ENCODE results near the gene SPINK1. TPM values are rescaled to one million over a fixed set of nuclear protein-coding genes. Genes with fewer than 3 reads are reported as not detected.

Gene SPINK1
- total RNA-seq, 1 donor from 2014 or later = not detected

- no peak for FAIRE-seq
- Histone ChIP-seq H2AFZ (ENCODE audit: low read depth, low read length) (no peak overlapping the region), H3K27ac (ENCODE audit: low read depth, low read length) (no peak overlapping the region), H3K4me2 (ENCODE audit: low read length) (no peak overlapping the region), H4K20me1 (ENCODE audit: insufficient read depth, low read length) (no peaks in the 10 kb centered on the region), H3K27me3 (ENCODE audit: insufficient read depth, low read length) (no peaks in the 10 kb centered on the region), H3K4me3 (ENCODE audit: insufficient read depth, low read depth, low read length) (no peak overlapping the region), H3K4me1 (ENCODE audit: insufficient read depth, low read length) (peaks cover 3% of the 10 kb centered on the region), H3K9ac (ENCODE audit: low read length) (no peak overlapping the region), H3K36me3 (ENCODE audit: insufficient read depth, low read length) (no peaks in the 10 kb centered on the region), H3K79me2 (ENCODE audit: insufficient read depth, low read length) (peaks cover 10% of the 10 kb centered on the region), H3K9me3 (ENCODE audit: insufficient read depth, low read depth, low read length) (no peaks in the 10 kb centered on the region)
- Mint-ChIP-seq H3K36me3 (ENCODE audit: low read depth, unreplicated experiment) (no peaks in the 10 kb centered on the region), H3K4me3 (ENCODE audit: unreplicated experiment) (peak overlapping the region; percentile 94), H3K27me3 (ENCODE audit: low read depth, unreplicated experiment) (no peaks in the 10 kb centered on the region), H3K9me3 (ENCODE audit: unreplicated experiment) (peaks cover 3% of the 10 kb centered on the region), H3K27ac (ENCODE audit: unreplicated experiment) (no peak overlapping the region), H3K4me1 (ENCODE audit: low read depth, unreplicated experiment) (peaks cover 8% of the 10 kb centered on the region)
- no peak for DNase-seq (ENCODE audit: low read depth)
- TF ChIP-seq EZH2 (IDR thresholded peaks at IDR 0.05; ENCODE audit: insufficient read depth, low read length) (no peak), CTCF (IDR thresholded peaks at IDR 0.05; ENCODE audit: insufficient read depth, low read depth, low read length) (no peak)
Measured at GRCh38 chr5:147779694-147780093, 51.8 kb downstream of the SPINK1 start.

GRCh38 chr5:147776989-147777388 is 54.5 kb downstream of the SPINK1 start:
- Mint-ChIP-seq H3K36me3 (ENCODE audit: low read depth, unreplicated experiment) (no peaks in the 10 kb centered on the region), H3K27ac (ENCODE audit: unreplicated experiment) (no peak overlapping the region), H3K4me3 (ENCODE audit: unreplicated experiment) (no peak overlapping the region), H3K9me3 (ENCODE audit: unreplicated experiment) (peaks cover 3% of the 10 kb centered on the region), H3K4me1 (ENCODE audit: low read depth, unreplicated experiment) (peaks cover 9% of the 10 kb centered on the region), H3K27me3 (ENCODE audit: low read depth, unreplicated experiment) (no peaks in the 10 kb centered on the region)
- H2AFZ ChIP-seq (ENCODE audit: low read depth, low read length) = no peak overlapping the region
- no peak overlapping the region for H3K27ac ChIP-seq (ENCODE audit: low read depth, low read length)
- DNase-seq (ENCODE audit: low read depth) (no peak), FAIRE-seq (no peak)
- no peaks in the 10 kb centered on the region for H3K36me3 ChIP-seq (ENCODE audit: insufficient read depth, low read length)
- H3K9ac ChIP-seq (ENCODE audit: low read length) = no peak overlapping the region
- no peaks in the 10 kb centered on the region for H3K9me3 ChIP-seq (ENCODE audit: insufficient read depth, low read depth, low read length)
- TF ChIP-seq EZH2 (IDR thresholded peaks at IDR 0.05; ENCODE audit: insufficient read depth, low read length) = no peak
- no peak for TF ChIP-seq CTCF (IDR thresholded peaks at IDR 0.05; ENCODE audit: insufficient read depth, low read depth, low read length)
- no peaks in the 10 kb centered on the region for H3K27me3 ChIP-seq (ENCODE audit: insufficient read depth, low read length)
- no peaks in the 10 kb centered on the region for H3K4me1 ChIP-seq (ENCODE audit: insufficient read depth, low read length)
- H4K20me1 ChIP-seq (ENCODE audit: insufficient read depth, low read length) = no peaks in the 10 kb centered on the region
- peaks cover 10% of the 10 kb centered on the region for H3K79me2 ChIP-seq (ENCODE audit: insufficient read depth, low read length)
- no peak overlapping the region for H3K4me2 ChIP-seq (ENCODE audit: low read length)
- no peak overlapping the region for H3K4me3 ChIP-seq (ENCODE audit: insufficient read depth, low read depth, low read length)

Other genes starting within 250 kb of the SPINK1 start
- gene JAKMIP2, start 48.9 kb downstream of the SPINK1 start, total RNA-seq = 15.1 and 19.3 TPM in 2 replicates
- 0.59 and 0.82 TPM in 2 replicates for gene SCGB3A2, start 47.0 kb upstream of the SPINK1 start, total RNA-seq
- 22.6 and 32.3 TPM in 2 replicates for gene C5orf46, start 74.9 kb upstream of the SPINK1 start, total RNA-seq
- gene SPINK5, start 232.3 kb upstream of the SPINK1 start, total RNA-seq = 0.62 and 1.3 TPM in 2 replicates

Data from astrocyte (in vitro differentiated cells and primary cell).